Fibroblast of the aortic adventitia (primary cell): ENCODE data around the gene INTS11. TPM values are rescaled to one million over a fixed set of nuclear protein-coding genes. Genes with fewer than 3 reads are reported as not detected.

Source experiments
- DNase-seq: peaks from one replicate; pipeline ENCODE4 v3.0.0-alpha.2; 2010; ENCODE audit warnings: low read depth
- H3K4me3 ChIP-seq: 2 replicates; pipeline ENCODE4 v1.5.1; 2011; ENCODE audit warnings: low read depth, mild to moderate bottlenecking, control low read depth, low read length, moderate library complexity
- CTCF ChIP-seq: IDR thresholded peaks from 2 replicates; pipeline ENCODE4 v1.5.1; 2011; ENCODE audit warnings: mild to moderate bottlenecking, low read length, control low read depth, inconsistent platforms; ENCODE audit not compliant: insufficient read depth
- total RNA-seq: library from RNA; depleted of rRNA; stranded (reverse); fragments of >200 nt; gene quantifications from 2 replicates; pipeline ENCODE4 v1.2.3, GENCODE V29; 2012; ENCODE audit warnings: low replicate concordance

INTS11 gene
- total RNA-seq, 1 donor, result 53.1 TPM

DNA sequence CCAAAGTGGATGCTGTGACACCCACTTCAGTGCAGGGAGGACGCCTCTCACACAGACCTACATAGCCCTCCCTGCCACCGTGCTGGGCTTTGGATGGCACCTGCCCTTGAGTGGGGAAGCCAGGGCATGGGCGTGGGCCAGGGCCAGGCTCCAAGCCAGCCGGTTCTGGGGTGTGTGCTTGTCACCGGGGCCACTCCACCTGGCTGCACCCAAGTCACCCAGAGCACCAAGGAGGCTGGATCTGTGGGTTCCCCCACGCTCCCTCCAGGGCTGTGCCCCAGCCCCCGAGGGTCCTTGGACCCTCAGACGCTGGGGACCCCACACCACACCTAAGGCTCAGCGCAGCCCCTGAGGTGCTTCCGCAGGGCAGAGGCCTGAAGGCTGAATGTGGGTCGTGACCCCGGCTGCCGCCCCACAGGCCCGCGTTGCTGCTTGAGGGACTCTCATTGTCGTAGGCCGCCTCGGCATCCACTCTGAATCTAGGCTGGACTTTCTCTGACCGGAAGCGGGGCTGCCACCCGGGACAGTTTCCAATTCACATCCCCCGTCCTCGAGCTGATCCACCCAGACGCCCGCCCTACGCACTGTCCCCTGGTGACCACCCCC lies 32.4 kb upstream of the INTS11 start:
- TF ChIP-seq CTCF, result no peak
- peak overlapping the region; percentile 88 for H3K4me3 ChIP-seq
- DNase-seq, result no peak

DNA sequence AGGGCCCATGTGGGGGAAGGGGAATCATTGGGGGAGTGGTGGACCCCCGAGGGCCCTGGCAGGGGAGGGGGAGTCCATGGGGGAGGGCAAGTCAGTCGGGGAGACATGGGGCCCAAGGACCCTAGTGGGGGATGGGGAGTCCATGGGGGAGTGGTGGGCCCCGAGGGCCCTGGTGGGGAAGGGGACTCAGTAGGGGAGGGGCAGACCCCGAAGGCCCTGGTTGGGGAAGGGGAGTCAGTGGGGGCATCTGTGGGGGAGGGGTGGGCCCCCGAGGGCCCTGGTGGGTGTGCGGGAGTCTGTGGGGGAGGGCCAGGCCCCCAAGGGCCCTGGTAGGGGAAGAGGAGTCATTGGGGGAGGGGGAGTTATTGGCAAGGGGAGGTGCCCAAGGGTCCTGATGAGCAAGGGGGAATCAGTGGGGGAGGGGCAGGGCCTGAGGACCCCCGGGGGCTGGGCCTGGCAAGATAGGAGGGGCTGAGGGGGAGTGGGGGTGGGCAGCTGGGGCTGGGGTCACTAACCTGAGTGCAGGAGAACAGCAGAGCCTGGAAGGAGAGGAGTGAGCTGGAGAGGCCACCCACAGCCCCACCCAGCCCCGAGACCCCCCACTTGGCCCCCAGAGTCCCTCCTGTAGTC lies 31.8 kb upstream of the INTS11 start:
- DNase-seq, result no peak
- H3K4me3 ChIP-seq, result peak overlapping the region; percentile 88

DNA sequence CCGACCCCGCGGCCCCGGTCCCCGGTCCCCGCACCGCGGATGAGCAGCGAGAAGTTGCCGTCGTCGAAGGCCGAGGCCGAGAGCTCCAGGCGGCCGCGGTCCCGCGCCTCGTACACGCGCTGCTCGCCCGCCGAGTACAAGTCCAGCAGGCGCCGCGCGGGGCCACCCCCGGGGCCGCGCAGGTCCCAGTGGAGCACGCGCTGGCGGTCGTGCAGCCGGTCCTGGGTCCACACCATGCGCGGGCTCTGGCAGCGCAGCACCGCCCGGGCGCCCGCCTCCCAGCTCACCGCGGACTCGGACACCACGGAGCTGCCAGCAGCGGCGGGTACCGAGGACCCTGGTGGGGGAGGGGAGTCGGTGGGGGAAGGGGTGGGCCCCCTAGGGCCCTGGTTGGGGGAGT lies 31.0 kb upstream of the INTS11 start:
- TF ChIP-seq CTCF, result no peak
- DNase-seq, result no peak
- peak overlapping the region; percentile 88 for H3K4me3 ChIP-seq

More for the DNA sequence above, 31.8 kb upstream of the INTS11 start:
- TF ChIP-seq CTCF, result no peak

DNA sequence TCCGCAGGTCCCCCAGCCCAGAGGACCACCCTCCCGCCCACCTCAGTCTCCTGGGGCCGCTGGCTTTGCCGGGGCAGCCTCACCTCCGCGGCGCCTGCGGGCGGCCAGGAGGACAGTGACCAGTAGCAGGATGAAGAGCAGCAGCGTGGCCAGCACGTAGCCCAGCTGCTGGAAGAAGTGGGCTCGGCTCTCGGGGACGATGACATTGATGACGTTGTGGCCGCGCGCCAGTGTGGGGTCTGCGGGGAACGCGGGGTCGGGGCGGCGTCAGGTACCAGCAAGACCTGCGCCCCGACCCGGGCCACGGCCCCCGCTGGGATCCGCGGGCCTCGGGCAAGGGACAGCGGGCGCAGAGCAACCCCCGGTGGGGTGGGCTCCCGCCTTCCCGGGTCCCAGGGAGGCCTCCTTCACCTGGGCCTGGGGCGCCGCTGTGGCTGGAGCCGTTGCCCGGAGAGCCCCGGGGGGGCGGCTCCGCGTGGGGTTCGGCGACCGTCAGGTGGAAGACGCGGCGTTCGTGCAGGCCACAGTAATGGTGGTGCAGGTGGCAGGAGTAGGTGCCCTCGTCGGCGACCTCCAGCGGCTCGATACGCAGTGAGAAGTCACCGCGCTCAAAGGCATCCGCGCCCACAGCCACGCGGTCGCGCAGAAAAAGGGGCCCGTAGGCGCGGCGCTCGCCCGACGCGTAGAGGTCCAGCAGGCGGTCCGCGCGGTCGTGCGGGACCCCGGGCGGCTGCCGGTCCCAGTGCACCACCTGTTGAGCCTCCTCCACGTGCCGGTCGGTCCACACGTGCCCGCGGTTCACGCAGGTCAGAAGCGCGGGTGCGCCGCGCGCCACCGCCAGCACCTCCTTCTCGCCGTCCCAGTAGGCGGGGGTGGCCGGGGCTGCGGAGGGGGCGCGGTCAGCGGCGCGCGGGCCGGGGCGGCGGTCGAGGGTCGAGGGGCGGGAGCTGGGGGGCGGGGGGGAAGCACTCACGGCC lies 30.1 kb upstream of the INTS11 start:
- DNase-seq, result no peak
- H3K4me3 ChIP-seq, result peak overlapping the region; percentile 88
- TF ChIP-seq CTCF, result no peak

- DNase-seq, result no peak
- no peak for TF ChIP-seq CTCF
- H3K4me3 ChIP-seq, result peak overlapping the region; percentile 13
Observed at GRCh38 chr1:1353389-1354151, 29.1 kb upstream of the INTS11 start.

- no peak for TF ChIP-seq CTCF
- DNase-seq, result no peak
- peak overlapping the region; percentile 10 for H3K4me3 ChIP-seq
Observed at GRCh38 chr1:1352786-1353388, 28.4 kb upstream of the INTS11 start.
